Body of pancreas (tissue), 4 donors: ENCODE results near the gene EPGN. TPM values are rescaled to one million over a fixed set of nuclear protein-coding genes. Genes with fewer than 3 reads are reported as not detected.

ENCODE experiments used
- ATAC-seq: fragments of 150-250 bp; one replicate; pipeline ENCODE4 v1.9.1; 2016
- DNase-seq, 4 donors: peaks; one replicate each; pipeline ENCODE4 v3.0.0-alpha.2; 2019
- H3K27ac ChIP-seq, 4 donors: fragments of 200-600 bp; sonication (generic); 1 replicate in 3 of 4; 2 replicates in 1 of 4; pipeline versions ENCODE4 v1.5.1 to v1.6.1; 2016 to 2019; ENCODE audit warnings: mild to moderate bottlenecking in 1 of 4, mixed read lengths in 1 of 4, moderate library complexity in 1 of 4
- H3K27me3 ChIP-seq, 2 donors: fragments of 200-600 bp; sonication (generic); one replicate each; pipeline ENCODE4 v1.6.0; 2016; ENCODE audit warnings: mild to moderate bottlenecking in 1 of 2
- H3K36me3 ChIP-seq, 2 donors: fragments of 200-600 bp; sonication (generic); replicated peaks in 1 of 2; 2 replicates each; pipeline ENCODE4 v1.5.1; 2016; ENCODE audit warnings: low read depth in 2 of 2; ENCODE audit not compliant: insufficient read depth in 1 of 2
- H3K4me1 ChIP-seq: fragments of 200-600 bp; sonication (generic); one replicate; pipeline ENCODE4 v1.6.0; 2016
- H3K4me3 ChIP-seq, 2 donors: fragments of 200-600 bp; sonication (generic); 1 replicate in 1 of 2; 2 replicates in 1 of 2; pipeline ENCODE4 v1.5.1; 2016 to 2019
- H3K9me3 ChIP-seq, 3 donors: fragments of 200-600 bp; sonication (generic); 1 replicate in 2 of 3; 2 replicates in 1 of 3; pipeline ENCODE4 v1.5.1; 2016
- CTCF ChIP-seq, 7 experiments: fragments of 450-650 bp in 4 of 7; fragments of 200-600 bp in 3 of 7; sonication (generic) in 3 of 7; IDR thresholded peaks; one replicate each; pipeline ENCODE4 v1.5.1; 2016 to 2019; ENCODE audit warnings: antibody characterized with exemption in 7 of 7
- POLR2A ChIP-seq, 3 donors: fragments of 450-650 bp; IDR thresholded peaks; one replicate each; pipeline ENCODE4 v1.6.1; 2016; ENCODE audit warnings: antibody characterized with exemption in 3 of 3, mild to moderate bottlenecking in 2 of 3
- WGBS, 2 donors: methylation state at CpG; one replicate each; pipeline ENCODE4 v1.1.5; 2017; 5-methylcytosine and 5-hydroxymethylcytosine counted together
- intact Hi-C: fragments of 100-400 bp; cut with DNase I; formaldehyde crosslinking; loops from one replicate; pipeline ENCODE4 v1.15.1; 2023
- total RNA-seq, 2 donors: library from RNA; depleted of rRNA; stranded (reverse); fragments of >200 nt; gene quantifications; one replicate each; pipeline ENCODE4 v1.1.0, GENCODE V29; 2016

Gene EPGN
- total RNA-seq, 2 donors from 2014 or later: not detected

- H3K4me3 ChIP-seq: no peak overlapping the region
- DNase-seq (peak; percentile 21 to 66 (median 48)), ATAC-seq (peak; percentile 33)
- no peaks in the 10 kb centered on the region for H3K36me3 ChIP-seq
- no peaks in the 10 kb centered on the region for H3K9me3 ChIP-seq
- TF ChIP-seq POLR2A (IDR thresholded peaks at IDR 0.05) (no peak), CTCF (IDR thresholded peaks at IDR 0.05) (no peak)
- H3K27me3 ChIP-seq: peaks cover 0 to 5% of the 10 kb centered on the region in 2 donors
- no peak overlapping the region for H3K27ac ChIP-seq
- intact Hi-C loops: no loop called here
- 10 to 13% methylated on average over 11 of the region's 11 CpGs for WGBS, 2 donors
- H3K4me1 ChIP-seq: peaks cover 12% of the 10 kb centered on the region
These were observed 57.5 kb downstream of the EPGN start for GRCh38 chr4:74365761-74366160.

Other genes with a start within 250 kb of the EPGN start
- gene CXCL2, start 209.3 kb upstream of the EPGN start, total RNA-seq: 10 to 100 TPM; 27.4 to 39.4 TPM
- 10 to 100 TPM; 13.2 to 13.8 TPM for gene MTHFD2L, start 150.4 kb upstream of the EPGN start, total RNA-seq
- not detected for gene EREG, start 56.7 kb downstream of the EPGN start, total RNA-seq
- gene AREG, start 136.7 kb downstream of the EPGN start, total RNA-seq: 1 to 10 TPM; 4.9 to 5.6 TPM